Measurements from ENCODE around the gene HABP4.

DNA sequence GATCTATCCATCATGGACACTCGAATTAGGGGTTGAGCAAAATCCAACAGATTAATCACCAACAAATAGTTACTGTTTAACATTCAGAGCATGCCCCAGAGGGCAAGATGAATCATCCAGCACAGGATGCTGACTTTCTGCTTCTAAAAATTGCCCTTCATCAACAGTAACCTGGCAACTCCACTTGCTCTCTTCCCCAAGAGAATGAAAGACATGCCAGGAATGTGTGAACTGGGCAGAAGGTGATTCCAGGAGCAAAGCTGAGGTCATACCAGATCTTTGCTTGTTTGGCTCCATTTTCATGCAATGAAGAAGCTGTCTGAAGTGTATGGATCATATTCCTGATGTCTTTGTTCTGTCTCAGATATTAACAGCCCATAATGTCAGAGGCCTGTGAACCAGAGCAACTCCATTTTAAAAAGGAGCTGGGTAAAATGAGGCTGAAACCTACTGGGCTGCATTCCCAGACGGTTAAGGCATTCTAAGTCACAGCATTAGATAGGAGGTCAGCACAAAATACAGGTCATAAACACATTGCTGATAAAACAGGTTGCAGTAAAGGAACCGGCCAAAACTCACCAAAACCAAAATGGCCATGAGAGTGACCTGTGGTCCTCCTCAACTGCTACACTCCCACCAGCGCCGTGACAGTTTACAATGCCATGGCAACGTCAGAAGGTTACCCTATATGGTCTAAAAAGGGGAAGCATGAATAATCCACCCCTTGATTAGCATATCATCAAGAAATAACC, 29.3 kb upstream of the HABP4 start:
- no peak for TF ChIP-seq EZH2 (IDR thresholded peaks at IDR 0.05; ENCODE audit: borderline replicate concordance, low read depth, low read length, poor library complexity, severe bottlenecking)
- TF ChIP-seq, protein P1, sequence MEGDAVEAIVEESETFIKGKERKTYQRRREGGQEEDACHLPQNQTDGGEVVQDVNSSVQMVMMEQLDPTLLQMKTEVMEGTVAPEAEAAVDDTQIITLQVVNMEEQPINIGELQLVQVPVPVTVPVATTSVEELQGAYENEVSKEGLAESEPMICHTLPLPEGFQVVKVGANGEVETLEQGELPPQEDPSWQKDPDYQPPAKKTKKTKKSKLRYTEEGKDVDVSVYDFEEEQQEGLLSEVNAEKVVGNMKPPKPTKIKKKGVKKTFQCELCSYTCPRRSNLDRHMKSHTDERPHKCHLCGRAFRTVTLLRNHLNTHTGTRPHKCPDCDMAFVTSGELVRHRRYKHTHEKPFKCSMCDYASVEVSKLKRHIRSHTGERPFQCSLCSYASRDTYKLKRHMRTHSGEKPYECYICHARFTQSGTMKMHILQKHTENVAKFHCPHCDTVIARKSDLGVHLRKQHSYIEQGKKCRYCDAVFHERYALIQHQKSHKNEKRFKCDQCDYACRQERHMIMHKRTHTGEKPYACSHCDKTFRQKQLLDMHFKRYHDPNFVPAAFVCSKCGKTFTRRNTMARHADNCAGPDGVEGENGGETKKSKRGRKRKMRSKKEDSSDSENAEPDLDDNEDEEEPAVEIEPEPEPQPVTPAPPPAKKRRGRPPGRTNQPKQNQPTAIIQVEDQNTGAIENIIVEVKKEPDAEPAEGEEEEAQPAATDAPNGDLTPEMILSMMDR (conservative IDR thresholded peaks at IDR 0.05; ENCODE audit: low read depth, low read length) = no peak
